ENCODE data around the gene DNAJB12. TPM values are rescaled to one million over a fixed set of nuclear protein-coding genes. Genes with fewer than 3 reads are reported as not detected.
"Not testable (repeated sequence)": the region's sequence is repeated elsewhere in the genome, so short reads cannot be mapped to it uniquely, and the experiment has no call there.

Gene DNAJB12
- total RNA-seq, 1 experiment from 2014 or later: 27.6 TPM

- not testable (repeated sequence) for H3K23ac ChIP-seq (ENCODE audit: insufficient read length, low read depth, low read length); H2BK15ac ChIP-seq (ENCODE audit: low read depth, low read length); H3K56ac ChIP-seq (ENCODE audit: insufficient read length, low read depth, low read length); H4K5ac ChIP-seq (ENCODE audit: insufficient read length, low read depth, low read length); H3K9me3 ChIP-seq (ENCODE audit: control insufficient read depth, low read depth, low read length); H3T11ph ChIP-seq (ENCODE audit: low read length); H3K27ac ChIP-seq (ENCODE audit: insufficient read length, low read depth, low read length); H3K4me2 ChIP-seq (ENCODE audit: insufficient read depth, insufficient read length, low read length); H3K14ac ChIP-seq (ENCODE audit: insufficient read depth, low read length); H2BK5ac ChIP-seq (ENCODE audit: insufficient read length, low read length); H3K4me1 ChIP-seq (ENCODE audit: insufficient read depth, low read length); H2BK120ac ChIP-seq (ENCODE audit: low read depth, low read length, poor library complexity, severe bottlenecking); H4K8ac ChIP-seq (replicated peaks; ENCODE audit: insufficient read length, low read depth, low read length); H3K79me1 ChIP-seq (ENCODE audit: insufficient read depth, low read depth, low read length, poor library complexity, severe bottlenecking); H4K91ac ChIP-seq (ENCODE audit: insufficient read length, low read depth, low read length); H3K9ac ChIP-seq (ENCODE audit: extremely low read depth, insufficient read length, low read length); H3K79me2 ChIP-seq (ENCODE audit: insufficient read depth, low read length); H3K27me3 Mint-ChIP-seq (ENCODE audit: low read depth); H4K20me1 ChIP-seq (ENCODE audit: control insufficient read depth, insufficient read depth, insufficient read length); H3K23me2 ChIP-seq (ENCODE audit: insufficient read length, low read depth, low read length, poor library complexity, severe bottlenecking); H3K18ac ChIP-seq (ENCODE audit: insufficient read length, low read depth, low read length); H2AK5ac ChIP-seq (ENCODE audit: insufficient read length, low read length); H2BK12ac ChIP-seq (ENCODE audit: insufficient read length, low read depth, low read length); H3K4me3 Mint-ChIP-seq; H2AFZ ChIP-seq (ENCODE audit: low read length); H3K4ac ChIP-seq (ENCODE audit: low read depth, low read length); H3K36me3 Mint-ChIP-seq (ENCODE audit: insufficient read depth in 1 of 3, low read depth in 3 of 3); H3K27me3 ChIP-seq (ENCODE audit: insufficient read depth, low read length); H3K9me3 Mint-ChIP-seq; H2BK20ac ChIP-seq (ENCODE audit: low read depth, low read length, poor library complexity, severe bottlenecking)
- Mint-ChIP-seq H3K4me1 (peaks cover 31 to 50% of the 10 kb centered on the region in 2 experiments), H3K27ac (peak overlapping the region in 2 of 3 experiments; percentile 44 to 65; a peak in 4 of 7 replicates)
- peak; percentile 69 for DNase-seq
- WGBS (ENCODE audit: extremely low coverage, insufficient read length, low lambda C conversion rate): no CpG with 5 or more reads among the region's 49 CpGs
Measured at GRCh38 chr10:72325243-72326175, 29.2 kb downstream of the DNAJB12 start.
